PFSK-1 (cell line): Measurements from ENCODE around the gene PARVB.

Experiments used
- FOXP2 ChIP-seq: optimal IDR thresholded peaks from 2 replicates; pipeline ENCODE3; 2011; ENCODE audit warnings: borderline replicate concordance, control low read depth, inconsistent platforms; ENCODE audit not compliant: insufficient read depth; ENCODE audit errors: extremely low read length, extremely low read depth
- POLR2AphosphoS5 ChIP-seq: IDR thresholded peaks from 2 replicates; pipeline ENCODE4 v1.6.1; 2012; ENCODE audit warnings: low read depth, mild to moderate bottlenecking, control low read depth, low read length, moderate library complexity
- SIN3A ChIP-seq: IDR thresholded peaks from 2 replicates; pipeline ENCODE4 v1.6.1; 2012; ENCODE audit warnings: mild to moderate bottlenecking, low read length, moderate library complexity, borderline replicate concordance; ENCODE audit not compliant: insufficient read depth
- TAF1 ChIP-seq: IDR thresholded peaks from 2 replicates; pipeline ENCODE4 v1.6.1; 2012; ENCODE audit warnings: low read length, control low read depth, borderline replicate concordance; ENCODE audit not compliant: insufficient read depth
- TF ChIP-seq, protein P1 (sequence below), 2 experiments: IDR thresholded peaks; 2 replicates each; pipeline versions ENCODE4 v1.6.1 to v1.8.0; 2011 to 2012; ENCODE audit warnings: low read depth in 2 of 2, low read length in 2 of 2, control low read depth in 1 of 2, inconsistent platforms in 1 of 2, mild to moderate bottlenecking in 1 of 2, moderate library complexity in 1 of 2; ENCODE audit not compliant: insufficient read depth in 1 of 2

PARVB gene

DNA sequence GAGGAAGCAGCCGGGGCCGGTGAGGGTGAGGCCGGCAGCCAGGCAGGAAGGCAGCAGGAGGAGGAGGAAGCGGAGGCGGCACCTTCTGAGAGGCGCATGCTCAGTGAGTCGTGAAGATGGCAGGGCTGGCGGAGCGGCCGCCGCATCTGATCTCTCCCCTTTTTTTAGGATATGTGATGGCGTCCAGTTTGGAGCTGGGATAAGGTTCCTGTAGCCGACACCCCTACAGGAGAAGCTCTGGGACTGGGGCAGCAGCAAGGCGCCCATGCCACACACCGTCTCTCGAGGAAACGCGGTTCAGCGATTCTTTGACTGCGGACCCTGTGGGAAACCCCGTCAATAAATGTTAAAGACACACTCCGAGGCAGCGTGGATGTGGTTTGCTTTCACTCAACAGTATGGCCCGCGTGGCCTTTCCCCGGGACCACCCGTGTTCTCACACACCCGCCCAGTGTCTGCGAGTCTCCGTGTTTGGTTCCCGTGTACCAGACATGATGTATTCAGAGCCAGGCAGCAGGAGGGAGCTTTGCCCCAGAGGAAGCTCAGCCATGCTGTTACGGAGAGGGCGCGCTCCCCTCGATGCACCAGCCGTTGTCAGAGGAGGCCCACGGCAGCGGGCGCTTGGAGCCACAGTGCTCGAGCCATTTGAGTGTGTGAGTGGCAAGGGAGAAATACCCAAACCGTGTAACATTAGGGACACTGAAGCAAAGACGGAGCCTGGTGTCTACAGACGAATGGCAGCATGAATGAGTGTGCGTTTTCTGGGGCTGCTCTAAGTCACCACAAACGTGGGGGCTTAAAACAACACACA lies 27.7 kb upstream of the PARVB start:
- TF ChIP-seq POLR2AphosphoS5 (no peak), FOXP2 (no peak), SIN3A (no peak), TAF1 (no peak)
- TF ChIP-seq, protein P1, sequence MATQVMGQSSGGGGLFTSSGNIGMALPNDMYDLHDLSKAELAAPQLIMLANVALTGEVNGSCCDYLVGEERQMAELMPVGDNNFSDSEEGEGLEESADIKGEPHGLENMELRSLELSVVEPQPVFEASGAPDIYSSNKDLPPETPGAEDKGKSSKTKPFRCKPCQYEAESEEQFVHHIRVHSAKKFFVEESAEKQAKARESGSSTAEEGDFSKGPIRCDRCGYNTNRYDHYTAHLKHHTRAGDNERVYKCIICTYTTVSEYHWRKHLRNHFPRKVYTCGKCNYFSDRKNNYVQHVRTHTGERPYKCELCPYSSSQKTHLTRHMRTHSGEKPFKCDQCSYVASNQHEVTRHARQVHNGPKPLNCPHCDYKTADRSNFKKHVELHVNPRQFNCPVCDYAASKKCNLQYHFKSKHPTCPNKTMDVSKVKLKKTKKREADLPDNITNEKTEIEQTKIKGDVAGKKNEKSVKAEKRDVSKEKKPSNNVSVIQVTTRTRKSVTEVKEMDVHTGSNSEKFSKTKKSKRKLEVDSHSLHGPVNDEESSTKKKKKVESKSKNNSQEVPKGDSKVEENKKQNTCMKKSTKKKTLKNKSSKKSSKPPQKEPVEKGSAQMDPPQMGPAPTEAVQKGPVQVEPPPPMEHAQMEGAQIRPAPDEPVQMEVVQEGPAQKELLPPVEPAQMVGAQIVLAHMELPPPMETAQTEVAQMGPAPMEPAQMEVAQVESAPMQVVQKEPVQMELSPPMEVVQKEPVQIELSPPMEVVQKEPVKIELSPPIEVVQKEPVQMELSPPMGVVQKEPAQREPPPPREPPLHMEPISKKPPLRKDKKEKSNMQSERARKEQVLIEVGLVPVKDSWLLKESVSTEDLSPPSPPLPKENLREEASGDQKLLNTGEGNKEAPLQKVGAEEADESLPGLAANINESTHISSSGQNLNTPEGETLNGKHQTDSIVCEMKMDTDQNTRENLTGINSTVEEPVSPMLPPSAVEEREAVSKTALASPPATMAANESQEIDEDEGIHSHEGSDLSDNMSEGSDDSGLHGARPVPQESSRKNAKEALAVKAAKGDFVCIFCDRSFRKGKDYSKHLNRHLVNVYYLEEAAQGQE (IDR thresholded peaks at IDR 0.05; ENCODE audit: insufficient read depth in 1 of 2, low read depth in 2 of 2, low read length in 2 of 2): no peak

DNA sequence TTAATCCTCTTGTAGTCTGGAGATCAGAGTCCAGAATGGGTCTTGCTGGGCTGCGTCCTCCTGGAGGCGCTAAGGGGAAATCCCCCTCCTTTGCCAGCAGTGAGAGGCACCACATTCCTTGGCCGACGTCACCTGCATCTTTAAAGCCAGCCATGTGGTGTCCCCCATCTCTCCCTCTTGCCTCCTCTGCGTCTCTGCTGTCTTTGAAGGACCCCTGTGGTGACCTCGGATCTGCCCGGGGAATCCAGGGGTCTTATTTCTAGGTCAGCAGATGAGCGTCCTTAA lies 27.2 kb upstream of the PARVB start:
- TF ChIP-seq SIN3A: no peak
- no peak for TF ChIP-seq POLR2AphosphoS5
- no peak for TF ChIP-seq TAF1
- no peak for TF ChIP-seq FOXP2
- TF ChIP-seq, protein P1 (IDR thresholded peaks at IDR 0.05; ENCODE audit: insufficient read depth in 1 of 2, low read depth in 2 of 2, low read length in 2 of 2): no peak

DNA sequence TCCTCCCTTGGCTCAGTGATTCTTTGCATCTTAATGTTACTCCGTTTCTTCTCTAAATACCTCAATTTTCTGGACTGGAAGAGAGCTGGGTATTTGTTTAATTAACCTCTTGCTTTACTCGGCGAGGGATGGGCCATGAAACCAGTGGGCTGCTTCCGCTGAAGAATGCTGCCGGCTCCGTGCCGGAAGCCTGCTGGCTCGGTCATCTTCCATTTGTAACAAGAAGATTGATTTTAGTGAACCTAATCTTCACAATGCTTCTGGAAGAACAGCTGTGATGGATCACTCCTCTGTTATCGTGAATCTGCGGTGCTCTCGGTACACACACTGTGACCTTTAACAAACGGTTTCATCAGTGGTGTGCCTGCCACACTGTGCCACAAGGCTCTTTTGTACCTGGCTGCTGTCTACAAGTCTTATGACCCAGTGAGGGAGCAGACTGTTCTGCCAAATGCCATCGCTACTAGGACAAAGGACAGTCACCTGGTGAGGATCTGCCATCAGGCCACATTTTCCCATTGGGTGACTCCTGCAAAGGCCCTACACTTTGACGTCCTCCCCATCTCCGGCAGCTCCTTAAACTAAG lies 25.3 kb upstream of the PARVB start:
- TF ChIP-seq SIN3A: no peak
- no peak for TF ChIP-seq TAF1
- TF ChIP-seq FOXP2: no peak
- TF ChIP-seq, protein P1 (IDR thresholded peaks at IDR 0.05; ENCODE audit: insufficient read depth in 1 of 2, low read depth in 2 of 2, low read length in 2 of 2): no peak
- TF ChIP-seq POLR2AphosphoS5: no peak

DNA sequence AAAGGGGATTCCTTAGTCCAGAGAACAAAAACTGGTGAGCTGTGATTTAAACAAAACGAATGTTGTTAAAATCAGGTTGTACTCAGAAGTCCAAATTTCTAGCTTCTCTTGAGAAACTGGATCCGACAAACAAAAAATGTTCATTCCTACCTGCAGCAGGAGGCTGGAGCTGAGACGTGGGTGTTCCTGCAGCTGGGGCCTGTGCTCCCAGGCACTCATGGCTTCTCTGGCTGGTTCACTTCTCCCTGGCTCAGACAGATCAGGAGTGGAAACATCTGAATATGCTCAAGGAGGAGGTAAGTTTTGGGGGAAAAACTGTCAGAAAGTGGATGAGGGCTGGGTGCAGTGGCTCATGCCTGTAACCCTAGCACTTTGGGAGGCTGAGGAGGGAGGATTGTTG lies 24.7 kb upstream of the PARVB start:
- TF ChIP-seq SIN3A: no peak
- TF ChIP-seq FOXP2: no peak
- no peak for TF ChIP-seq POLR2AphosphoS5
- TF ChIP-seq, protein P1 (IDR thresholded peaks at IDR 0.05; ENCODE audit: insufficient read depth in 1 of 2, low read depth in 2 of 2, low read length in 2 of 2): no peak
- no peak for TF ChIP-seq TAF1
